Parathyroid adenoma (tissue), 2 donors: Measurements from ENCODE around the gene GH2.
A peak's percentile ranks its signal among the peaks of the same experiment; 100 is the strongest.

Source experiments
- H2AFZ ChIP-seq: fragments of 300-600 bp; sonication (generic); one replicate; pipeline ENCODE4 v1.7.0; 2017; ENCODE audit warnings: antibody characterized with exemption, mild to moderate bottlenecking
- H3K27ac ChIP-seq: fragments of 300-600 bp; sonication (generic); one replicate; pipeline ENCODE4 v1.7.0; 2017
- H3K27me3 ChIP-seq: fragments of 300-600 bp; sonication (generic); one replicate; pipeline ENCODE4 v1.7.0; 2017; ENCODE audit warnings: low read length; ENCODE audit not compliant: control insufficient read depth, insufficient read depth
- H3K36me3 ChIP-seq: fragments of 300-600 bp; sonication (generic); one replicate; pipeline ENCODE4 v1.7.0; 2017; ENCODE audit warnings: low read length; ENCODE audit not compliant: control insufficient read depth, insufficient read depth
- H3K4me1 ChIP-seq: fragments of 300-600 bp; sonication (generic); one replicate; pipeline ENCODE4 v1.7.0; 2017; ENCODE audit warnings: control low read depth
- H3K4me2 ChIP-seq: fragments of 300-600 bp; sonication (generic); one replicate; pipeline ENCODE4 v1.7.0; 2017; ENCODE audit warnings: low read length
- H3K4me3 ChIP-seq: fragments of 300-600 bp; sonication (generic); one replicate; pipeline ENCODE4 v1.7.0; 2017; ENCODE audit warnings: low read depth, low read length
- H3K79me2 ChIP-seq: fragments of 300-600 bp; sonication (generic); one replicate; pipeline ENCODE4 v1.7.0; 2017; ENCODE audit warnings: control low read depth
- H3K9ac ChIP-seq: fragments of 300-600 bp; sonication (generic); one replicate; pipeline ENCODE4 v1.7.0; 2017; ENCODE audit warnings: mild to moderate bottlenecking
- H3K9me3 ChIP-seq: fragments of 300-600 bp; sonication (generic); one replicate; pipeline ENCODE4 v1.7.0; 2017; ENCODE audit warnings: low read length; ENCODE audit not compliant: control insufficient read depth
- TF ChIP-seq, protein P1 (sequence below): fragments of 300-600 bp; sonication (generic); IDR thresholded peaks from one replicate; pipeline ENCODE4 v1.7.0; 2017; ENCODE audit warnings: antibody characterized with exemption, mild to moderate bottlenecking
- donor health status: primary hyperparathyroidism.

GH2 gene

DNA sequence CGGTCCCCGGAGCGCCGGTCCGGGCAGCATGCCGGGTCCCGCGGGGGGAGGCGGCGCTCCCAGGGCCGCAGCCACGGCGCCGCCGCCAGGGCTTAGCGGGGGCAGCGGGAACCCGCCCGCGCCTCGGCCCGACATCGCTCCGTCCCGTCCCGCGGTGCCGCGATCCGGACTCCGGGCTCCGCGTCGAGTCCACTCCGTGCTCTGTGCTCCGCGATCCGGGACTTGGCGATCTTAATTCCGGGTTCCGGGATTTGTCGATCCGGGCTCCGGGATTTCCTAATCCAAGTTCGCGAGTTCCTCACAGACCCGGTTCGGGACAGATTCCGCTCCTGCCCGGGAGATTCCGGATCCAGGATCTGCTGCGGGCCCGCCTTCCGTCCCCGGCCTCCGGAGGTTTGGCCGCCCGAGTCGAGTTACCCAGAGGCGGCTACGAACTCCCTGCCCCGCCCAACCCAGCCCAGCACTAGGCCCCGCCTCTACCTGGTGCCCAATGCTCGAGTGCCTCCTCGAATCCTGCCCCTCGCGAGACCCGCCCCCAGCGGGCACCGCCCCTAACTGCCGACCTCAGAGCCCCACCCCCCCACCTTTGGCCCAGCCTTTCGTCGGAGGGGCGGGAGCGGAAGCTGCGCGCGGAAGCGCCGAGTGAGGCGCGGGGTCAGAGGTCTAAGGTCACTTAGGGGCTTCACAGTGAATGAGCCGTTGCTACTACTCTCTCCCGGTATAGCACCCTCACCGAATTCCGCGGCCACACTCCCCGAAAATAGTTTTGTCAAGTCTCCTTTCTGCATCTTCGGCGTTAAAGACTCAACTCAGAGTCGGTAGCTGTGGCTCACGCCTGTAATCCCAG is 39.0 kb downstream of the GH2 start, which contains the start of gene SMARCD2:
Gene SMARCD2, minus strand, starts transcription at position 146 of the 847 bp plus-strand sequence. Its CDS starts 11 bp downstream, at position 135.
- peaks cover 25% of the 10 kb centered on the region for H3K4me1 ChIP-seq
- TF ChIP-seq, protein P1, sequence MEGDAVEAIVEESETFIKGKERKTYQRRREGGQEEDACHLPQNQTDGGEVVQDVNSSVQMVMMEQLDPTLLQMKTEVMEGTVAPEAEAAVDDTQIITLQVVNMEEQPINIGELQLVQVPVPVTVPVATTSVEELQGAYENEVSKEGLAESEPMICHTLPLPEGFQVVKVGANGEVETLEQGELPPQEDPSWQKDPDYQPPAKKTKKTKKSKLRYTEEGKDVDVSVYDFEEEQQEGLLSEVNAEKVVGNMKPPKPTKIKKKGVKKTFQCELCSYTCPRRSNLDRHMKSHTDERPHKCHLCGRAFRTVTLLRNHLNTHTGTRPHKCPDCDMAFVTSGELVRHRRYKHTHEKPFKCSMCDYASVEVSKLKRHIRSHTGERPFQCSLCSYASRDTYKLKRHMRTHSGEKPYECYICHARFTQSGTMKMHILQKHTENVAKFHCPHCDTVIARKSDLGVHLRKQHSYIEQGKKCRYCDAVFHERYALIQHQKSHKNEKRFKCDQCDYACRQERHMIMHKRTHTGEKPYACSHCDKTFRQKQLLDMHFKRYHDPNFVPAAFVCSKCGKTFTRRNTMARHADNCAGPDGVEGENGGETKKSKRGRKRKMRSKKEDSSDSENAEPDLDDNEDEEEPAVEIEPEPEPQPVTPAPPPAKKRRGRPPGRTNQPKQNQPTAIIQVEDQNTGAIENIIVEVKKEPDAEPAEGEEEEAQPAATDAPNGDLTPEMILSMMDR = no peak

GRCh38 chr17:63842173-63842539 is 39.6 kb downstream of the GH2 start:
- peak overlapping the region; percentile 72 for H3K4me3 ChIP-seq
- no peaks in the 10 kb centered on the region for H3K9me3 ChIP-seq
- peak overlapping the region; percentile 81 for H3K27ac ChIP-seq
- H3K36me3 ChIP-seq = no peaks in the 10 kb centered on the region
- peak overlapping the region; percentile 82 for H3K4me2 ChIP-seq
- peak overlapping the region; percentile 55 for H2AFZ ChIP-seq
- H3K4me1 ChIP-seq = peaks cover 25% of the 10 kb centered on the region
- no peaks in the 10 kb centered on the region for H3K27me3 ChIP-seq
- no peak overlapping the region for H3K9ac ChIP-seq
- TF ChIP-seq, protein P1 = no peak
- H3K79me2 ChIP-seq = peaks cover 38% of the 10 kb centered on the region

More for the DNA sequence above, 39.0 kb downstream of the GH2 start, which contains the start of gene SMARCD2:
- Histone ChIP-seq H2AFZ (peak within 1 kb of the TSS; percentile 95), H3K27me3 (no peaks in the 10 kb centered on the region), H3K9ac (no peak within 1 kb of the TSS), H3K4me3 (peak within 1 kb of the TSS; percentile 72), H3K79me2 (peaks cover 32% of the 10 kb centered on the region), H3K36me3 (no peaks in the 10 kb centered on the region), H3K4me2 (peak within 1 kb of the TSS; percentile 82), H3K9me3 (no peaks in the 10 kb centered on the region), H3K27ac (peak within 1 kb of the TSS; percentile 88)

DNA sequence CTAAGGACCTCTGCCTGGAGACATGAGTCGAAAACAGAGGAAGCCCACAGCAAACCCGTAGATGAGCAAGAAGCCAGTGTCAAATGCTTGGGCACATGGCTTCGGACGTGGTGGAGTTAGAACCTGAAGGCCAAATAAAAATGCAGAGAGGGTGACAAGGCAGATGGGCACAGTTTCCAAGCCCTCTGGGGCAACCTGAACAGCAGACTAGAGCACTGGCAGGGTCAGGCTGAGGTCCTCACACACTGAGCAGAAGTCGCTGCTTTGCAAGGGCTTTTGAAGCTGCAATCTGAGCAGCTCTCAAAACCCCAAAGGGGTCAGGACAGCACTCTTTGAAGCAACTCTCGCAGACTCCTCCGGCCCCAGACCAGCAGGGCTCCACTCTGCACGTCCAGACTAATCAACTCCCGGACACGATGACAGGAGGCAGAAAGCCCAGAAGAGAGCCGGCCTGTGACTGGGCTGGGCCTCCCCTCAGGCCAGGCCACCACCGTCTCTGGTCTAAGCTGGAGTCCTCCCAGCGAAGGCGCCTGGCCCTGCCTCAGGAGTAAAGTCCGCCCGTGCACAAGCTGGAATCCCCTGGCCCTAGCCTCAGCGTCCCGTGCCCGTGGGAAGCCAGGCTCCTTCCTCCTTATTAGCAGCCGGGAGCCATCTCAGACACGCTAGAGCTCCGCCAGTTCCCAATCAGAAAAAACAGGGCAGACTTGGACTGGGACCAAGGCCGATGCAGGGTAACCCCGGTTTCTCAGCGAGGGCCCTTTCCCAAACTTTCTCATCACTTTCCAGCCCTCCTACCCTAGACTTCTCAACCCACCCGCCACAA is 40.2 kb downstream of the GH2 start:
- Histone ChIP-seq H3K4me3 (peak overlapping the region; percentile 72), H2AFZ (peak overlapping the region; percentile 55), H3K27me3 (no peaks in the 10 kb centered on the region), H3K36me3 (no peaks in the 10 kb centered on the region), H3K27ac (peak overlapping the region; percentile 81), H3K79me2 (peaks cover 39% of the 10 kb centered on the region), H3K9me3 (no peaks in the 10 kb centered on the region), H3K4me1 (peaks cover 25% of the 10 kb centered on the region), H3K9ac (no peak overlapping the region), H3K4me2 (peak overlapping the region; percentile 82)
- TF ChIP-seq, protein P1 = no peak

- Histone ChIP-seq H3K27me3 (no peaks in the 10 kb centered on the region), H3K27ac (peak overlapping the region; percentile 81)
Observed at GRCh38 chr17:63840591-63841349, 41.0 kb downstream of the GH2 start.

More at GRCh38 chr17:63840591-63841349, 41.0 kb downstream of the GH2 start:
- TF ChIP-seq, protein P1 = no peak
- Histone ChIP-seq H3K79me2 (peaks cover 39% of the 10 kb centered on the region), H3K9me3 (no peaks in the 10 kb centered on the region), H3K4me1 (peaks cover 25% of the 10 kb centered on the region), H3K4me3 (peak overlapping the region; percentile 72), H2AFZ (no peak overlapping the region), H3K9ac (no peak overlapping the region), H3K4me2 (peak overlapping the region; percentile 82), H3K36me3 (no peaks in the 10 kb centered on the region)
